DOHH2 (cell line): ENCODE results near the gene PDE8B.

Experiments
- H3F3A ChIP-seq: fragments of 200-600 bp; sonication (generic), shearing (Covaris generic); 2 replicates; pipeline ENCODE4 v1.6.0; 2016; ENCODE audit warnings: antibody characterized with exemption, mild to moderate bottlenecking; ENCODE audit not compliant: control insufficient read depth, insufficient read depth
- H3K27ac ChIP-seq: fragments of 200-600 bp; sonication (generic); 2 replicates; pipeline ENCODE4 v1.5.1; 2014; ENCODE audit warnings: low read depth, mild to moderate bottlenecking, low read length, moderate library complexity
- H3K27me3 ChIP-seq: fragments of 200-600 bp; sonication (generic); 2 replicates; pipeline ENCODE4 v1.6.1; 2014; ENCODE audit warnings: mild to moderate bottlenecking, low read length, mixed read lengths; ENCODE audit not compliant: control insufficient read depth
- H3K36me3 ChIP-seq: fragments of 200-600 bp; sonication (generic); 2 replicates; pipeline ENCODE4 v1.6.1; 2014; ENCODE audit warnings: mild to moderate bottlenecking, low read length, moderate library complexity, mixed read lengths; ENCODE audit not compliant: control insufficient read depth
- H3K4me1 ChIP-seq: fragments of 200-600 bp; sonication (generic); 2 replicates; pipeline ENCODE4 v1.6.1; 2014; ENCODE audit warnings: mild to moderate bottlenecking, low read length, mixed read lengths; ENCODE audit not compliant: control insufficient read depth
- H3K4me2 ChIP-seq: fragments of 200-600 bp; sonication (generic); 2 replicates; pipeline ENCODE4 v1.6.0; 2014; ENCODE audit warnings: mild to moderate bottlenecking, low read length, moderate library complexity
- H3K4me3 ChIP-seq: fragments of 200-600 bp; sonication (generic); 2 replicates; pipeline ENCODE4 v1.5.1; 2014; ENCODE audit warnings: mild to moderate bottlenecking, low read length, mixed read lengths
- H3K79me2 ChIP-seq: fragments of 200-600 bp; sonication (generic); 2 replicates; pipeline ENCODE4 v1.6.1; 2014; ENCODE audit warnings: mild to moderate bottlenecking, low read length, mixed read lengths; ENCODE audit not compliant: control insufficient read depth
- H3K9me2 ChIP-seq: fragments of 200-600 bp; sonication (generic); replicated peaks from 2 replicates; pipeline ENCODE4 v1.6.1; 2014; ENCODE audit warnings: mild to moderate bottlenecking, low read length, mixed read lengths; ENCODE audit not compliant: control insufficient read depth
- H3K9me3 ChIP-seq: fragments of 200-600 bp; sonication (generic); 2 replicates; pipeline ENCODE4 v1.6.1; 2014; ENCODE audit warnings: antibody characterized with exemption, low read length, mixed read lengths; ENCODE audit not compliant: control insufficient read depth, insufficient read depth
- H4K20me1 ChIP-seq: fragments of 200-600 bp; sonication (generic); 2 replicates; pipeline ENCODE4 v1.6.0; 2014; ENCODE audit warnings: low read depth, mild to moderate bottlenecking, antibody characterized with exemption, low read length, moderate library complexity; ENCODE audit not compliant: control insufficient read depth, insufficient read depth
- EZH2phosphoT487 ChIP-seq: fragments of 200-600 bp; sonication (generic); IDR thresholded peaks from 2 replicates; pipeline ENCODE4 v1.6.1; 2017; ENCODE audit warnings: borderline replicate concordance, mild to moderate bottlenecking, antibody characterized with exemption, low read length, moderate library complexity, mixed read lengths
- TF ChIP-seq, protein P1 (sequence below): fragments of 200-600 bp; sonication (generic); IDR thresholded peaks from one replicate; pipeline ENCODE4 v1.5.1; 2014; ENCODE audit warnings: antibody characterized with exemption, mild to moderate bottlenecking, low read depth, low read length; ENCODE audit not compliant: poor library complexity, severe bottlenecking

Gene PDE8B

DNA sequence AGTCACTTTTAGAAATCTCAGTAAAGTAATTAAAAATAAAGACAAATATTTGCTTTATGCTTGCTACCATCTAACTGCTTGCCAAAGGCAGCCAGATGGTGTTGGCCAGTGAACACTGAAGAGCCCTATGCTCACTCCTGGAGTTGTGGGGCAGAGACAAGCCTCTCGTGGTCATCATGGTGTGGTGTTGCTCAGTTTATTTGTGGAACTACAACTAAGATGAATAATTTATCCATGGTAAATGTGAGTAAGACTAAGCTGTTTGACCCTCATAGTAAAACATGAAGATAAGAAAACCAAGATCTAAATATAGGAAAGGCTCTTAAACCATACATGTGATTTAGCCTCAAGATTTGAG is 100.7 kb downstream of the PDE8B start:
- no peaks in the 10 kb centered on the region for H3F3A ChIP-seq
- TF ChIP-seq EZH2phosphoT487: no peak
- TF ChIP-seq, protein P1, sequence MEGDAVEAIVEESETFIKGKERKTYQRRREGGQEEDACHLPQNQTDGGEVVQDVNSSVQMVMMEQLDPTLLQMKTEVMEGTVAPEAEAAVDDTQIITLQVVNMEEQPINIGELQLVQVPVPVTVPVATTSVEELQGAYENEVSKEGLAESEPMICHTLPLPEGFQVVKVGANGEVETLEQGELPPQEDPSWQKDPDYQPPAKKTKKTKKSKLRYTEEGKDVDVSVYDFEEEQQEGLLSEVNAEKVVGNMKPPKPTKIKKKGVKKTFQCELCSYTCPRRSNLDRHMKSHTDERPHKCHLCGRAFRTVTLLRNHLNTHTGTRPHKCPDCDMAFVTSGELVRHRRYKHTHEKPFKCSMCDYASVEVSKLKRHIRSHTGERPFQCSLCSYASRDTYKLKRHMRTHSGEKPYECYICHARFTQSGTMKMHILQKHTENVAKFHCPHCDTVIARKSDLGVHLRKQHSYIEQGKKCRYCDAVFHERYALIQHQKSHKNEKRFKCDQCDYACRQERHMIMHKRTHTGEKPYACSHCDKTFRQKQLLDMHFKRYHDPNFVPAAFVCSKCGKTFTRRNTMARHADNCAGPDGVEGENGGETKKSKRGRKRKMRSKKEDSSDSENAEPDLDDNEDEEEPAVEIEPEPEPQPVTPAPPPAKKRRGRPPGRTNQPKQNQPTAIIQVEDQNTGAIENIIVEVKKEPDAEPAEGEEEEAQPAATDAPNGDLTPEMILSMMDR: no peak

DNA sequence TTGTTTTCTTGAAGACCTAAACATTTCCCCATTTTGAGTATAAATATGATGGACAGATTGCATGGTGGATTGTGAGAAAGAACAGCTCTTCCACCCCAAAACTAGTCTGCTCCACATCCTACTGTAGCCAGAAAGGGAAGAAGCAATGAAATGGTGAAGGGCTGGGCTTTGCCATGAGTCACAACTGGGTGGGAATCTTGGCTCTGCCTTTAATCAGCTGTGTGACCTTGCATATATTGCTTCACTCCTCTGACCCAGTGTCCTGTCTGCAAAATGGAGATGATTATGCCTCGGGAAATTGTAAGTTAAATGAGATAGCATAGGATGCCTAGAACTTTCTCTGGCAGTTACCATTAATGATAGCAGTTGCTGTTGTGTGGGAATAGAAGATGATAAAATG is 101.9 kb downstream of the PDE8B start:
- H3K27me3 ChIP-seq: no peaks in the 10 kb centered on the region
- no peaks in the 10 kb centered on the region for H3K79me2 ChIP-seq
- no peaks in the 10 kb centered on the region for H3K36me3 ChIP-seq
- H3K4me2 ChIP-seq: no peak overlapping the region
- no peaks in the 10 kb centered on the region for H3K4me1 ChIP-seq
- no peaks in the 10 kb centered on the region for H3K9me3 ChIP-seq
- no peaks in the 10 kb centered on the region for H4K20me1 ChIP-seq
- no peak for TF ChIP-seq EZH2phosphoT487
- TF ChIP-seq, protein P1: no peak
- no peaks in the 10 kb centered on the region for H3F3A ChIP-seq
- no peak overlapping the region for H3K27ac ChIP-seq
- no peak overlapping the region for H3K4me3 ChIP-seq
- H3K9me2 ChIP-seq: no peaks in the 10 kb centered on the region

More for the DNA sequence above, 100.7 kb downstream of the PDE8B start:
- Histone ChIP-seq H3K27me3 (no peaks in the 10 kb centered on the region), H3K9me2 (no peaks in the 10 kb centered on the region), H3K4me3 (no peak overlapping the region), H3K27ac (no peak overlapping the region), H3K4me2 (no peak overlapping the region), H3K9me3 (no peaks in the 10 kb centered on the region), H4K20me1 (no peaks in the 10 kb centered on the region), H3K79me2 (no peaks in the 10 kb centered on the region), H3K4me1 (no peaks in the 10 kb centered on the region), H3K36me3 (no peaks in the 10 kb centered on the region)

DNA sequence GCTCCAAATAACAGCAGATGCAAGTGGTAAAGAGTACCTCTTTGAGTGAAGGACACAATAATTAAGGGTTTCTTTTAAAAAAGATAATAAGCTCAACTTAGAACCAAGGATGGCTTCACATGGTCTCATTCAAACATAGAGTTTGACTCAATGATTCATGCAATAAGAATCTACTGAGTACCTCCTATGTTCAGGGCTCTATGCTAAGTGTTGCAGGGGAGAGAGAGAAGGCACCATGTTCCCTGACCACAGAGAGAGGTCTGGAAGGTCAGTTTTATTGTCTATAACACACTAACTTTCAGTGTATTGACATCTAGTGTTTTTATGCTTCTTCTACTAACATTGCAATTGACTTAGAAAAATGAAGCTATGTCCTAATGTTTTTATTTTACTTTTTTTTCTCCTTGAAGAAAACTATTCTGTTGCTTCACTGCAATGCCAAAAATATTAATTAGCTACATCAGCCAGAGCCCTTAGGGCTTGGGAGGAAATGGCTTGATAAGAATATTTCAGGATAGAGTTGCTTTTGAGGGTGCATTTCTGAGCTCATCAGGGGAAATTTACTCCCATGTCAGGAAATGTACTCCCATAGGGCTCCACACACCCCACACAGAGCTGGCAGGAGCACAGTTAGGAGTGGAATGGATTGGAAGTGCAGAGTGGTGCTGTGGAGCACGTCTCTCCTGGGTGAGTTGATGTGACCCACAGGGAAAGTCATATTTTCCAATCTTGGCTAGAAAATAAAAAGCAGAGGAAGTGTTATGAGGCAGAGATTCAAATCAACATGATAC is 106.6 kb downstream of the PDE8B start:
- Histone ChIP-seq H3K79me2 (no peaks in the 10 kb centered on the region), H3K4me2 (no peak overlapping the region), H3K4me1 (no peaks in the 10 kb centered on the region), H3K4me3 (no peak overlapping the region), H3K9me3 (no peaks in the 10 kb centered on the region), H3F3A (no peaks in the 10 kb centered on the region), H3K36me3 (no peaks in the 10 kb centered on the region), H4K20me1 (no peaks in the 10 kb centered on the region), H3K27ac (no peak overlapping the region), H3K27me3 (no peaks in the 10 kb centered on the region), H3K9me2 (no peaks in the 10 kb centered on the region)
- no peak for TF ChIP-seq EZH2phosphoT487
- TF ChIP-seq, protein P1: no peak
